Stimulated activated CD4-positive, alpha-beta T cell treated with anti-CD3 and anti-CD28 coated beads, Interleukin-1b, Interleukin-23, amount 100 ng/mL, for 24 hours (primary cell): Measurements from ENCODE around the gene PNRC1.
"Not testable (repeated sequence)": the region's sequence is repeated elsewhere in the genome, so short reads cannot be mapped to it uniquely, and the experiment has no call there.

Source experiments
- DNase-seq, 4 experiments: peaks; one replicate each; pipeline ENCODE4 v3.0.0-alpha.2; 2020; ENCODE audit warnings: low read depth in 4 of 4, low spot score in 1 of 4

PNRC1 gene

GRCh38 chr6:89058627-89059026 lies 21.9 kb upstream of the PNRC1 start:
- DNase-seq = no peak

- no peak for DNase-seq
Measured at GRCh38 chr6:89059227-89059626, 21.3 kb upstream of the PNRC1 start.

- DNase-seq = no peak
Measured at GRCh38 chr6:89063881-89064280, 16.7 kb upstream of the PNRC1 start.

GRCh38 chr6:89064931-89065330 lies 15.6 kb upstream of the PNRC1 start:
- not testable (repeated sequence) for DNase-seq

- not testable (repeated sequence) for DNase-seq
Measured at GRCh38 chr6:89066121-89066520, 14.4 kb upstream of the PNRC1 start.

GRCh38 chr6:89066940-89067646 lies 13.5 kb upstream of the PNRC1 start:
- DNase-seq = no peak

- no peak for DNase-seq
Measured at GRCh38 chr6:89067796-89068195, 12.8 kb upstream of the PNRC1 start.

- no peak for DNase-seq
Measured at GRCh38 chr6:89068695-89069094, 11.9 kb upstream of the PNRC1 start.

GRCh38 chr6:89069536-89070163 lies 10.9 kb upstream of the PNRC1 start:
- no peak for DNase-seq

- no peak for DNase-seq
Measured at GRCh38 chr6:89071036-89071435, 9.5 kb upstream of the PNRC1 start.

GRCh38 chr6:89073014-89073620 lies 7.4 kb upstream of the PNRC1 start:
- no peak for DNase-seq

GRCh38 chr6:89073840-89074239 lies 6.7 kb upstream of the PNRC1 start:
- no peak for DNase-seq

GRCh38 chr6:89079511-89080234 lies 878 bp upstream of the PNRC1 start:
- DNase-seq = no peak

- DNase-seq = no peak
Measured at GRCh38 chr6:89081129-89081422, 525 bp downstream of the PNRC1 start.

- DNase-seq = peak; percentile 98 to 100 (median 99)
Measured at GRCh38 chr6:89081423-89082322, 1.1 kb downstream of the PNRC1 start.

- DNase-seq = no peak
Measured at GRCh38 chr6:89082486-89082891, 1.9 kb downstream of the PNRC1 start.

GRCh38 chr6:89084542-89084941 lies 4.0 kb downstream of the PNRC1 start:
- DNase-seq = no peak

GRCh38 chr6:89084954-89085353 lies 4.4 kb downstream of the PNRC1 start:
- no peak for DNase-seq

GRCh38 chr6:89085409-89086205 lies 5.1 kb downstream of the PNRC1 start:
- no peak for DNase-seq

GRCh38 chr6:89087881-89088280 lies 7.3 kb downstream of the PNRC1 start:
- DNase-seq = no peak
